T-helper 17 cell (primary cell): ENCODE measurements around the gene HHLA2. TPM values are rescaled to one million over a fixed set of nuclear protein-coding genes. Genes with fewer than 3 reads are reported as not detected.

Experiments used
- ATAC-seq: fragments of 150-1000 bp; cut with Tn5 transposase; 2 replicates; pipeline ENCODE4 v1.10.0; 2021; ENCODE audit warnings: mild to moderate bottlenecking, moderate library complexity
- DNase-seq, 3 donors: peaks; one replicate each; pipeline versions ENCODE4 v3.0.0 to v3.0.0-alpha.2; 2020 to 2021
- H3K9me3 ChIP-seq: one replicate; pipeline ENCODE4 v1.7.0; 2013; ENCODE audit warnings: low read length, mild to moderate bottlenecking; ENCODE audit not compliant: control insufficient read depth, poor library complexity, severe bottlenecking
- H3K27ac Mint-ChIP-seq: one replicate; pipeline ENCODE4 v1.8.0; 2022; ENCODE audit warnings: mild to moderate bottlenecking, moderate library complexity, mixed read lengths
- H3K27me3 Mint-ChIP-seq: one replicate; pipeline ENCODE4 v1.8.0; 2022; ENCODE audit warnings: mixed read lengths
- H3K36me3 Mint-ChIP-seq: one replicate; pipeline ENCODE4 v1.8.0; 2022; ENCODE audit warnings: low read depth, mixed read lengths
- H3K4me1 Mint-ChIP-seq: one replicate; pipeline ENCODE4 v1.8.0; 2022; ENCODE audit warnings: mild to moderate bottlenecking, mixed read lengths
- H3K4me3 Mint-ChIP-seq: one replicate; pipeline ENCODE4 v1.8.0; 2022; ENCODE audit warnings: mild to moderate bottlenecking, moderate library complexity, mixed read lengths
- total RNA-seq, 4 donors: library from RNA in 2 of 4; stranded (reverse) in 2 of 4; gene quantifications; one replicate each; pipeline ENCODE4 v1.2.3 and lab custom pipeline; 2022 to 2026

Gene HHLA2
- total RNA-seq, 2 donors from 2014 or later: 0.37 to 2.0 TPM

GRCh38 chr3:108412121-108412750 lies 115.9 kb downstream of the HHLA2 start:
- ATAC-seq (no peak), DNase-seq (no peak)
- Mint-ChIP-seq H3K4me1 (peaks cover 2% of the 10 kb centered on the region), H3K4me3 (no peak overlapping the region), H3K36me3 (no peaks in the 10 kb centered on the region), H3K27me3 (peaks cover 20% of the 10 kb centered on the region), H3K27ac (no peak overlapping the region)
- H3K9me3 ChIP-seq: no peaks in the 10 kb centered on the region

DNA sequence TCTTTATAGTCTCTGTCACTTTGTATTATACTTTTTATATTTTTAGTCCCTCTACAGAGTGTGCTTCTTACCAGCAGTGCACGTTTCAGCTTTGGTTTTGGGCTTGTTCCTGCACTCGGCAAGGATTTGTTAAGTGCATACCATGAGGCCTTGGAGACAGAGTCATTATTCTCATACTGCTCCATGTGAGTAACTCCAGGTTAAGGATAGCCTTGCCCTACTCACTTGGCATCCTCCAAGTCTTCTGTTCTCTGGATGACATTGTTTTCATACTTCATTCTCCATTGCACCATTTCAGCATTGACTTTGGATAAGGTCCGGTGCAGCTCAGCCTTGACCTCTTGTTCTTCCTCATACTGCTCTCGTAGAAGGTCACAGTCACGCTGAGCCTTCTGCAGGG lies 117.7 kb downstream of the HHLA2 start:
- H3K36me3 Mint-ChIP-seq: no peaks in the 10 kb centered on the region
- H3K9me3 ChIP-seq: no peaks in the 10 kb centered on the region
- ATAC-seq: no peak
- DNase-seq: no peak
- peaks cover 25% of the 10 kb centered on the region for H3K27me3 Mint-ChIP-seq
- no peak overlapping the region for H3K4me3 Mint-ChIP-seq
- H3K4me1 Mint-ChIP-seq: peaks cover 2% of the 10 kb centered on the region
- H3K27ac Mint-ChIP-seq: no peak overlapping the region

- ATAC-seq (no peak), DNase-seq (no peak)
- H3K9me3 ChIP-seq: no peaks in the 10 kb centered on the region
- Mint-ChIP-seq H3K27ac (no peak overlapping the region), H3K4me3 (no peak overlapping the region), H3K36me3 (no peaks in the 10 kb centered on the region), H3K27me3 (peaks cover 25% of the 10 kb centered on the region), H3K4me1 (peaks cover 2% of the 10 kb centered on the region)
Observed at GRCh38 chr3:108415661-108416060, 119.3 kb downstream of the HHLA2 start.

DNA sequence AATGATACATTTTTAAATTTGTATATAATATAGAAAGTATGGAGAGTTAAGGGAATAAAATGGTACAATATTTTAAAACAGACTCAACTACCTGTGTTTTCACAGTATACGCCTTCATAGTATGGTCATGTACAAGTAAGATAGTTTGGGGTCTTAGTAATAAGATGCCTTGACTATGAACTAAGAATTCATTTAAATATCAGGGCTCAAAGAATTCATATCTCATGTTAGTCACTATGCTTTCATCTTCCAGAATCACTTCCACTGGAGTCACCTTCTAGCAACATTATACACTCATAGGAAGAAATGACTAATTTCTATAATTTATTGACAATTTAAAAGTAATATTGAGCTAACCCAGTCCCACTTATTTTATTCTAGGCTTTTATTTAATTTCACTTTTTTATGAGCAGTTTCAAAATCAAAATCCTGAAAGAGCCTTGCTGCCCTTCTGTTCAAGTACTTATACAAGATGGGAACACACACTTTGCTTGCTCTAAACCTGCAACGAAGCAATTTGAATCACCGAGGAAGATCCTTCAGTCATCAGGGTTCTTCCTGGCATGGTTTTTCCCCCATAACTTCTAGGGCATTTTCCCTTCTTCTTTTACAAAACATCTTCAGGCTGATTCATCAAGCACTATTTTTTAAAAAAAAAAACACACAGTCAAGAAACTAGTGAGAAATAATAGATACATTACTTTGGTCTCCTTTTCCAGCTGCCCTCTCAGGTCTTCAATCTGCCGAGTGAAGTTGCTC lies 119.9 kb downstream of the HHLA2 start:
- Mint-ChIP-seq H3K27ac (no peak overlapping the region), H3K27me3 (peaks cover 21% of the 10 kb centered on the region), H3K4me3 (no peak overlapping the region), H3K4me1 (peaks cover 2% of the 10 kb centered on the region), H3K36me3 (no peaks in the 10 kb centered on the region)
- no peak for DNase-seq
- ATAC-seq: no peak
- H3K9me3 ChIP-seq: no peaks in the 10 kb centered on the region

DNA sequence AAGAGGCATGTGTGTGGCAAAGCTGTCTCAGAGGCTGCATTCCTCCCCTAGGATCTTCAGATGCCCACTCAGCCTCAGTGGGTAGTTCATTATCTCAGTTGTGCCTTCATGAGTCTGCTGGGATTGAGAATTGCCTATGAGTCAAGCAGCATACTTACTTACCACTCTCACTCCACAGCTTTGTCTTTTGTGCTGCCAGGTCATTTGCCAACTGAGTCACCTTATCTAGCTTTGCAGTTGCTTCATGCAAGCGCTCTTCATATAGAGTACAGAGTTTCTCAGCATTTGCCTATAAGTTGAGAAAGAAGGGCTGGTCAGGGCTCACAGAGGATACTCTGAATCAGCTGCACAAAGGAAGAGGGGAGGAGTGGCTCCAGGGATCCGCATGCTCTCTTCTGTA lies 124.6 kb downstream of the HHLA2 start:
- H3K27me3 Mint-ChIP-seq: peaks cover 13% of the 10 kb centered on the region

More for the DNA sequence above, 124.6 kb downstream of the HHLA2 start:
- Mint-ChIP-seq H3K4me3 (no peak overlapping the region), H3K27ac (no peak overlapping the region), H3K4me1 (peaks cover 2% of the 10 kb centered on the region), H3K36me3 (peaks cover 4% of the 10 kb centered on the region)
- DNase-seq: no peak
- ATAC-seq: no peak
- H3K9me3 ChIP-seq: no peaks in the 10 kb centered on the region

Other genes with a start within 250 kb of the HHLA2 start
- 100 to 1,000 TPM; 150 to 170 TPM for gene CD47, start 205.5 kb upstream of the HHLA2 start, total RNA-seq
- 10 to 100 TPM; 48.4 to 52.9 TPM for gene IFT57, start 74.1 kb upstream of the HHLA2 start, total RNA-seq
- not detected for gene MYH15, start 214.0 kb downstream of the HHLA2 start, total RNA-seq